NCI-H2196 treated with DMSO at 0.1 percent for 48 hours (cell line): ENCODE data around the gene TMTC2.

ENCODE experiments used
- DNase-seq: peaks from one replicate; lab custom pipeline; 2025; ENCODE audit not compliant: unreplicated experiment; lab: John Stamatoyannopoulos, UW

The TMTC2 gene

GRCh38 chr12:82682326-82682725 lies 4.4 kb upstream of the TMTC2 start:
- no peak for DNase-seq

GRCh38 chr12:82682851-82683261 lies 3.9 kb upstream of the TMTC2 start:
- no peak for DNase-seq

GRCh38 chr12:82685790-82686167 lies 927 bp upstream of the TMTC2 start:
- DNase-seq: peak; percentile 86

- peak; percentile 59 for DNase-seq
Measured at GRCh38 chr12:82687021-82688011, 610 bp downstream of the TMTC2 start.

- DNase-seq: no peak
Measured at GRCh38 chr12:82688035-82688501, 1.4 kb downstream of the TMTC2 start.

GRCh38 chr12:82688596-82688995 lies 1.9 kb downstream of the TMTC2 start:
- DNase-seq: no peak

GRCh38 chr12:82690006-82690405 lies 3.3 kb downstream of the TMTC2 start:
- DNase-seq: no peak

GRCh38 chr12:82691513-82691912 lies 4.8 kb downstream of the TMTC2 start:
- no peak for DNase-seq

GRCh38 chr12:82694276-82694675 lies 7.6 kb downstream of the TMTC2 start:
- DNase-seq: no peak

GRCh38 chr12:82694970-82695369 lies 8.3 kb downstream of the TMTC2 start:
- DNase-seq: no peak

- DNase-seq: no peak
Measured at GRCh38 chr12:82695531-82695930, 8.8 kb downstream of the TMTC2 start.

GRCh38 chr12:82696543-82696942 lies 9.8 kb downstream of the TMTC2 start:
- no peak for DNase-seq

GRCh38 chr12:82698708-82699564 lies 12.2 kb downstream of the TMTC2 start:
- no peak for DNase-seq

- no peak for DNase-seq
Measured at GRCh38 chr12:82705774-82706173, 19.1 kb downstream of the TMTC2 start.

- DNase-seq: no peak
Measured at GRCh38 chr12:82708061-82708879, 21.6 kb downstream of the TMTC2 start.

GRCh38 chr12:82709794-82710355 lies 23.2 kb downstream of the TMTC2 start:
- DNase-seq: no peak

GRCh38 chr12:82710741-82711140 lies 24.0 kb downstream of the TMTC2 start:
- no peak for DNase-seq

- DNase-seq: no peak
Measured at GRCh38 chr12:82714427-82714826, 27.7 kb downstream of the TMTC2 start.

GRCh38 chr12:82721726-82722125 lies 35.0 kb downstream of the TMTC2 start:
- no peak for DNase-seq

GRCh38 chr12:82723093-82723492 lies 36.4 kb downstream of the TMTC2 start:
- DNase-seq: no peak
